Measurements from ENCODE around the gene TNS2. TPM values are rescaled to one million over a fixed set of nuclear protein-coding genes. Genes with fewer than 3 reads are reported as not detected.
"Not testable (repeated sequence)": the region's sequence is repeated elsewhere in the genome, so short reads cannot be mapped to it uniquely, and the experiment has no call there.

The TNS2 gene
- total and polyA plus RNA-seq, 11 donors: 56.0 to 193 (median 88.4) TPM

DNA sequence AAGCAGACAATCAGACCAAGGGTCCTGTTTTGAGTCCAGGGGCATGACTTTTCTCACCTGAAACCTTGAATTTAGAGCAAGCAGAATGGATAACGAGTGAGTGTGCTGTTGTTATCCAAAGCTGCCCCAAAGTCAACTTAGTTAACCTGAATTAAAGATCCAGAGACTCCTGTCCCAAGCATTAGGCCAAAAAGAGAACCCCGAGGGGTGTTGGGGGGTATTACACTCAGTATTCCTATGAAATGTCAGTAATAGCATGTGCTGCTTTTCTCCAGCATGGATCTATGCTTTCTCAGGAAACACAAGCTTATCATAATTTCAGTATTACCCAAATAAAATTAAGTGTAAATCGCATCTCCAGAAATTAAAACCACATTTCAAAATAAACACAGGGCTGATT, 24.6 kb upstream of the TNS2 start:
- Histone ChIP-seq H3K4me3 (no peak overlapping the region), H3K4me1 (no peaks in the 10 kb centered on the region), H3K27ac (no peak overlapping the region), H3K9me3 (no peaks in the 10 kb centered on the region), H3K36me3 (peaks cover 2 to 99% (median 97%) of the 10 kb centered on the region in 9 donors), H3K27me3 (no peaks in the 10 kb centered on the region)
- no peak for TF ChIP-seq POLR2A (IDR thresholded peaks at IDR 0.05)
- TF ChIP-seq, protein P1, sequence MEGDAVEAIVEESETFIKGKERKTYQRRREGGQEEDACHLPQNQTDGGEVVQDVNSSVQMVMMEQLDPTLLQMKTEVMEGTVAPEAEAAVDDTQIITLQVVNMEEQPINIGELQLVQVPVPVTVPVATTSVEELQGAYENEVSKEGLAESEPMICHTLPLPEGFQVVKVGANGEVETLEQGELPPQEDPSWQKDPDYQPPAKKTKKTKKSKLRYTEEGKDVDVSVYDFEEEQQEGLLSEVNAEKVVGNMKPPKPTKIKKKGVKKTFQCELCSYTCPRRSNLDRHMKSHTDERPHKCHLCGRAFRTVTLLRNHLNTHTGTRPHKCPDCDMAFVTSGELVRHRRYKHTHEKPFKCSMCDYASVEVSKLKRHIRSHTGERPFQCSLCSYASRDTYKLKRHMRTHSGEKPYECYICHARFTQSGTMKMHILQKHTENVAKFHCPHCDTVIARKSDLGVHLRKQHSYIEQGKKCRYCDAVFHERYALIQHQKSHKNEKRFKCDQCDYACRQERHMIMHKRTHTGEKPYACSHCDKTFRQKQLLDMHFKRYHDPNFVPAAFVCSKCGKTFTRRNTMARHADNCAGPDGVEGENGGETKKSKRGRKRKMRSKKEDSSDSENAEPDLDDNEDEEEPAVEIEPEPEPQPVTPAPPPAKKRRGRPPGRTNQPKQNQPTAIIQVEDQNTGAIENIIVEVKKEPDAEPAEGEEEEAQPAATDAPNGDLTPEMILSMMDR (IDR thresholded peaks at IDR 0.05): peak in 1 of 12 donors; percentile 6
- intact Hi-C loops (cut with DNase I): no loop called here
- 87 to 89% (median 87%) methylated on average over 3 of the region's 3 CpGs for WGBS, 4 donors
- ATAC-seq (no peak), DNase-seq (no peak)

DNA sequence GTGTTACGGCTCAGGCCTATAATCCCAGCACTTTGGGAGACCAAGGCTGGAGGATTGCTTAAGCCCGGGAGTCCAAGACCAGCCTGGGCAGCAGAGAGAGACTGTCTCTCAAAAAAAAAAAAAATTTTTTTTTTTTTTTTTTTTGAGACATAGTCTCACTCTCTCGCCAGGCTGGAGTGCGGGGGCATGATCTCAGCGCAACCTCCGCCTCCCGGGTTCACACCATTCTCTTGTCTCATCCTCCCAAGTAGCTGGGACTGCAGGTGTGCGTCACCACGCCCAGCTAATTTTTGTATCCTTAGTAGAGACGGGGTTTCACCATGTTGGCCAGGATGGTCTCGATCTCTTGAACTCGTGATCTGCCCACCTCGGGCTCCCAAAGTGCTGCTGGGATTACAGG, 22.9 kb upstream of the TNS2 start:
- 87 to 91% (median 89%) methylated on average over 9 to 13 of the region's 13 CpGs for WGBS, 4 donors
- not testable (repeated sequence) for H3K27ac ChIP-seq

DNA sequence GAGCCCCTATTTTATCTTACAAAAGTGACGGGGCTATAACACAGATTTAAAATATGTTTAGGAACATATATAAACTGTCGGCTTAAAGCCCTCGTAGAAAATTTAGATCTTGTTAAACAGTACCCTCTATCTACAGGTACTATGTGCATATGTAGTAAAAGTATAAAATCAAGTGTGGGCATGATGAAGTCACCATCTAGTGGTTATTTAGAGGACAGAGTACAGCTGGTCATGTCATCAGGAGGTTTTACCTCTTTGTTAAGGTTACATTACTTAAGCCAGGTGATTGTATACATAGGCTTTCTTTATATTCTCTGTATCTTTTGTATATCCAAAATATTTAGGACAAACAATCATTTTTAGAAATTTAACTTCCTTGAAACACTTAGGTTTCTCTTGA, 18.2 kb upstream of the TNS2 start:
- 92 to 94% (median 93%) methylated on average over 3 of the region's 3 CpGs for WGBS, 4 donors
- H3K27ac ChIP-seq: no peak overlapping the region
- H3K9me3 ChIP-seq: no peaks in the 10 kb centered on the region
- no peak for ATAC-seq
- intact Hi-C loops (cut with DNase I): no loop called here
- no peaks in the 10 kb centered on the region for H3K27me3 ChIP-seq
- peaks cover 0 to 18% (median 0%) of the 10 kb centered on the region in 12 donors for H3K4me1 ChIP-seq
- H3K36me3 ChIP-seq: peaks cover 13 to 99% (median 97%) of the 10 kb centered on the region in 9 donors
- H3K4me3 ChIP-seq: no peak overlapping the region
- no peak for TF ChIP-seq POLR2A (IDR thresholded peaks at IDR 0.05)
- no peak for DNase-seq

More for the DNA sequence above, 22.9 kb upstream of the TNS2 start:
- H3K4me3 ChIP-seq; H3K4me1 ChIP-seq; ATAC-seq; H3K9me3 ChIP-seq; H3K27me3 ChIP-seq; DNase-seq; intact Hi-C loops (cut with DNase I): not testable (repeated sequence)
- H3K36me3 ChIP-seq: peaks cover 5 to 99% (median 97%) of the 10 kb centered on the region in 9 donors

DNA sequence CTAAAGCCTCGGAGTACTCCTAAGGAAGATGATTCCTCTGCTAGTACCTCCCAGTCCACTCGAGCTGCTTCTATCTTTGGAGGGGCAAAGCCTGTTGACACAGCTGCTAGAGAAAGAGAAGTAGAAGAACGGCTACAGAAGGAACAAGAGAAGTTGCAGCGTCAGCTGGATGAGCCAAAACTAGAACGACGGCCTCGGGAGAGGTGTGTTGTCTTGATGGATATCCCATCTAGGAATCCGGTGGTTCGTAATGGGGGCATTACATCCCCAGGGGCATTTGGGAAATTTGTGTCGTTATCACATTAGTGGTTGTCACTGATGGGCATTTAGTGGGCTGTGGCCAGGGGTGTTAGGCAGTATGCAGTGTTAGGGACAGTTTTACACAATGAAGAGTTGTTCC, 16.0 kb upstream of the TNS2 start:
- intact Hi-C loops (cut with DNase I): loop anchor here in 1 of 10 donors (2.0 kb wide), 1 partner anchor 17 kb away; no protein-coding TSS in a partner anchor
- Histone ChIP-seq H3K36me3 (peaks cover 13 to 99% (median 97%) of the 10 kb centered on the region in 9 donors), H3K4me1 (peaks cover 0 to 27% (median 8%) of the 10 kb centered on the region in 12 donors), H3K27ac (peak overlapping the region in 1 of 12 donors; percentile 0)
- peak in 2 of 5 donors; percentile 12 to 41 for DNase-seq
- H3K9me3 ChIP-seq, H3K27me3 ChIP-seq, ATAC-seq, H3K4me3 ChIP-seq: not testable (repeated sequence)
- 85 to 89% (median 87%) methylated on average over 10 of the region's 10 CpGs for WGBS, 4 donors

DNA sequence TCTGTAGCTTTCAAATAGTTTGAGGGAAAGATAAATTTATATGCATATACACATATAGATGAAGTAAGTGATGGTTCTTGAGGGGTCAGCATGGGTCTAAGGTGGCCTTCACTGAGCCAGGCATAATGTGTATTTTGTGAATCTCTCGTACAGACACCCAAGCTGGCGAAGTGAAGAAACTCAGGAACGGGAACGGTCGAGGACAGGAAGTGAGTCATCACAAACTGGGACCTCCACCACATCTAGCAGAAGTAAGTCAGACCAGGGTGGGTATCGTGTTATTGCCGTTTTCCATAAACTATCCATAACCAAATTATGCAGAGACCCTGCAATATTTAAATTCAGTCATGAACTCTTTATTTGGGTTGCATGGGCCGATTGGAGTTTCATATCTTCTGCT, 15.4 kb upstream of the TNS2 start:
- no peak for DNase-seq
- ATAC-seq: no peak
- 65 to 80% (median 75%) methylated on average over 8 of the region's 8 CpGs for WGBS, 4 donors
- Histone ChIP-seq H3K27ac (peak overlapping the region in 1 of 12 donors; percentile 0), H3K36me3 (peaks cover 11 to 99% (median 97%) of the 10 kb centered on the region in 9 donors), H3K27me3 (no peaks in the 10 kb centered on the region), H3K4me3 (no peak overlapping the region), H3K9me3 (no peaks in the 10 kb centered on the region), H3K4me1 (peaks cover 0 to 33% (median 11%) of the 10 kb centered on the region in 12 donors)
- intact Hi-C loops (cut with DNase I): loop anchor here in 1 of 10 donors (2.0 kb wide), 1 partner anchor 18 kb away; no protein-coding TSS in a partner anchor
- TF ChIP-seq POLR2A (IDR thresholded peaks at IDR 0.05): no peak
- TF ChIP-seq, protein P1 (IDR thresholded peaks at IDR 0.05): no peak

DNA sequence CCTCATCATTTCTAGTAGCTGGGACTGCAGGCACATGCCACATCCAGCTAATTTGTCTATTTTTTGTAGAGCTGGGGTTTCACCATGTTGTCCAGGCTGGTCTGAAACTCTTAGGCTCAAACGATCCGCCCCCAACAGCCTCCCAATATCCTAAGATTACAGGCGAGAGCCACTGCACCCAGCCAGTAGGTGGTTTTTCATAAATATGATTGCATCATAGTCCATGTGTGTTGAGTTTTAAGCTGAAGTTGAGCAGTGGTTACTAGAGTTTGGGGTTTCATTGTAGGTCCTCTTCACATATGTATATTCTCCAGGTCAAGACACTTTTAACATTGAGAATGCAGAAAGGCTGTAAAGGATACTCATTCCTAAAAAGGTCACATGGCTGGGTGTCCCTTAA, 13.1 kb upstream of the TNS2 start:
- H3K4me1 ChIP-seq: peaks cover 0 to 37% (median 11%) of the 10 kb centered on the region in 12 donors
- no peak overlapping the region for H3K4me3 ChIP-seq
- no peak overlapping the region for H3K27ac ChIP-seq
- intact Hi-C loops (cut with DNase I): no loop called here
- peaks cover 8 to 98% (median 91%) of the 10 kb centered on the region in 9 donors for H3K36me3 ChIP-seq
- no peaks in the 10 kb centered on the region for H3K27me3 ChIP-seq
- DNase-seq: no peak
- no peak for TF ChIP-seq POLR2A (IDR thresholded peaks at IDR 0.05)
- TF ChIP-seq, protein P1 (IDR thresholded peaks at IDR 0.05): no peak
- ATAC-seq: no peak
- H3K9me3 ChIP-seq: no peaks in the 10 kb centered on the region
- 86 to 93% (median 87%) methylated on average over 3 of the region's 3 CpGs for WGBS, 4 donors

Measured in heart left ventricle (tissue), 16 donors.